ENCODE data around the gene CROCC2. TPM values are rescaled to one million over a fixed set of nuclear protein-coding genes. Genes with fewer than 3 reads are reported as not detected.

The CROCC2 gene
- total and polyA plus RNA-seq, 2 experiments from 2014 or later, result not detected

- no peaks in the 10 kb centered on the region for H3K4me1 ChIP-seq (ENCODE audit: low read depth)
- no peak for DNase-seq (ENCODE audit: low read depth in 1 of 2, low spot score in 1 of 2)
- H3K36me3 ChIP-seq, result no peaks in the 10 kb centered on the region
- no peaks in the 10 kb centered on the region for H3K27me3 ChIP-seq
- H3K4me3 ChIP-seq, result no peak overlapping the region
- no peak for TF ChIP-seq CTCF (IDR thresholded peaks at IDR 0.05; ENCODE audit: low read depth, low read length)
- no peak overlapping the region for H3K27ac ChIP-seq
- no peaks in the 10 kb centered on the region for H3K9me3 ChIP-seq (ENCODE audit: low read depth)
Measured at GRCh38 chr2:240934701-240935102, 28.6 kb downstream of the CROCC2 start.

GRCh38 chr2:240935103-240935876 lies 29.2 kb downstream of the CROCC2 start:
- Histone ChIP-seq H3K4me3 (no peak overlapping the region), H3K9me3 (ENCODE audit: low read depth) (no peaks in the 10 kb centered on the region), H3K27ac (no peak overlapping the region), H3K4me1 (ENCODE audit: low read depth) (no peaks in the 10 kb centered on the region), H3K27me3 (no peaks in the 10 kb centered on the region), H3K36me3 (no peaks in the 10 kb centered on the region)
- TF ChIP-seq CTCF (IDR thresholded peaks at IDR 0.05; ENCODE audit: low read depth, low read length), result no peak
- no peak for DNase-seq (ENCODE audit: low read depth in 1 of 2, low spot score in 1 of 2)

GRCh38 chr2:240936106-240936505 lies 30.0 kb downstream of the CROCC2 start:
- TF ChIP-seq CTCF (IDR thresholded peaks at IDR 0.05; ENCODE audit: low read depth, low read length), result no peak
- Histone ChIP-seq H3K4me3 (no peak overlapping the region), H3K27me3 (no peaks in the 10 kb centered on the region), H3K27ac (no peak overlapping the region), H3K4me1 (ENCODE audit: low read depth) (no peaks in the 10 kb centered on the region), H3K36me3 (no peaks in the 10 kb centered on the region), H3K9me3 (ENCODE audit: low read depth) (no peaks in the 10 kb centered on the region)
- no peak for DNase-seq (ENCODE audit: low read depth in 1 of 2, low spot score in 1 of 2)

GRCh38 chr2:240946046-240946445 lies 39.9 kb downstream of the CROCC2 start:
- Histone ChIP-seq H3K4me3 (no peak overlapping the region), H3K27me3 (no peaks in the 10 kb centered on the region), H3K4me1 (ENCODE audit: low read depth) (no peaks in the 10 kb centered on the region), H3K36me3 (no peaks in the 10 kb centered on the region), H3K9me3 (ENCODE audit: low read depth) (no peaks in the 10 kb centered on the region), H3K27ac (no peak overlapping the region)
- no peak for DNase-seq (ENCODE audit: low read depth in 1 of 2, low spot score in 1 of 2)
- TF ChIP-seq CTCF (IDR thresholded peaks at IDR 0.05; ENCODE audit: low read depth, low read length), result no peak

GRCh38 chr2:240946654-240947053 lies 40.5 kb downstream of the CROCC2 start:
- TF ChIP-seq CTCF (IDR thresholded peaks at IDR 0.05; ENCODE audit: low read depth, low read length), result no peak
- Histone ChIP-seq H3K36me3 (no peaks in the 10 kb centered on the region), H3K4me1 (ENCODE audit: low read depth) (no peaks in the 10 kb centered on the region), H3K27me3 (no peaks in the 10 kb centered on the region), H3K27ac (no peak overlapping the region), H3K9me3 (ENCODE audit: low read depth) (no peaks in the 10 kb centered on the region), H3K4me3 (no peak overlapping the region)
- no peak for DNase-seq (ENCODE audit: low read depth in 1 of 2, low spot score in 1 of 2)
